ENCODE results near the gene KCTD20.
"Not testable (repeated sequence)": the region's sequence is repeated elsewhere in the genome, so short reads cannot be mapped to it uniquely, and the experiment has no call there.

The KCTD20 gene

GRCh38 chr6:36445621-36446020 is 2.8 kb downstream of the KCTD20 start:
- no peak for DNase-seq

DNA sequence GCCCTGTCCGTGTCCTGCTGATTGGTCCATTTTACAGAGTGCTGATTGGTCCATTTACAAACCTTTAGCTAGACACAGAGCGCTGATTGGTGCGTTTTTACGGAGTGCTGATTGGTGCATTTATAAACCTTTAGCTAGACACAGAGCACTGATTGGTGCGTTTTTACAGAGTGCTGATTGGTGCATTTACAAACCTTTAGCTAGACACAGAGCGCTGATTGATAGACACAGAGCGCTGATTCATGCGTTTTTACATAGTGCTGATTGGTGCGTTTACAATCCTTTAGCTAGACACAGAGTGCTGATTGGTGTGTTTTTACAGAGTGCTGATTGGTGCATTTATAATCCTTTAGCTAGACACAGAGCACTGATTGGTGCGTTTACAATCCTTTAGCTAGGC is 6.4 kb downstream of the KCTD20 start:
- not testable (repeated sequence) for DNase-seq

- DNase-seq, result not testable (repeated sequence)
Measured at GRCh38 chr6:36452897-36453296, 10.1 kb downstream of the KCTD20 start.

DNA sequence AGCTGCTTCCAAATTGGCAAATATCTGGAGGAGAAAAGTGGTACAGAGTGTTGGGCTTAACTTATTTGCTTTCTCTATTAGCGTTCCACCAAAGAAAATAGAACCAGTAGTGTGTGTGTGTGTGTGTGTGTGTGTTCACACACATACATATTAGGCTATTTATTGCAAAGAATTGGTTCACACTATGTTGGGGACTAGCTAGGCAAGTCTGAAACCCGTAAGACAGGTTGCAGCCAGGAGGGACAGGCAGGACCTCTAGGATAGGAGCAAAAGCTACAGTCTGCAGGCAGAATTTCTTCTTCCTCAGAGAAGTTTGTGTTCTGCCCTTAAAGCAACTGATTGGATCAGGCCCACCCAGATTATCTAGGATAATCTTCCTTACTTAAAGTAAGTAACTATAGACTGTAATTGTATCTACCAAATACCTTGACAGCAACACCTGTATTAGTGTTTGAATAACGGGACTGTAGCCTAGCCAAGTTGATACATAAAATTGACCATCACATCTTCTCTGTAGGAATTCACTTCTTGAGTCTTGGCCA is 12.8 kb downstream of the KCTD20 start:
- no peak for DNase-seq

DNA sequence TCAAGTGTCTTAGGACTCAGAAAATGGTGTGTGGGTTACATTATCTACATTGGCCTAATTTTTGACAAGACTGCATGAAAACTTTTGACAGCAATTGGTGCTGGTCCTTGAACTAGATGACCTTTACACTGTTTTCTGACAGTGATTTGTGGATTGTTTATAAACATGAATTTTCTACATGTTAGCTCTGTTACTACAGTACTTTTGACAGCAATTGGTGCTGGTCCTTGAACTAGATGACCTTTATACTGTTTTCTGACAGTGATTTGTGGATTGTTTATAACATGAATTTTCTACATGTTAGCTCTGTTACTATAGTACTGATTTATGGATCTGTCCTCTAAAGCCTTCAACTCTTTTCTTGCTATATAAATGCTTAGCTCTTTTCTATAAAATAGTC is 16.7 kb downstream of the KCTD20 start:
- no peak for DNase-seq

- no peak for DNase-seq
Measured at GRCh38 chr6:36460916-36461315, 18.1 kb downstream of the KCTD20 start.

DNA sequence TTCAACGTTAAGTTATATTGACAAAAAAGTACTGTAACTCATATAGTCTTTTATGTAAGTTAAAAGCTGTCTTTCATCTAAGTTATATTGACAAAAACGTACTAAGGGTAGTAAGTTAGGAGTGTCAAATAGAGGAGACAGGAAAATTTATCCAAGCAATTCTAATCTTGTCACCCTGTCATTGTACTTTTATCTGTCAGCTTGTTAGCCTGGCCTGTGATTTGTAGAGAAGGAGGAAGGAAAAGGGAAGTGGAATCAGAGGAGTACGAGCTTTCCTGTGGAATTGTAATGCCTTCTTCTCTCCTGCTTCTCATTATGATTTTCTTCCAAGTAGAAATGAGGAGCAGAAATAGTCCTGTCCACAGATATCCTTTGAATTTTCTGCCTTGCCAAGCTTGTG is 18.8 kb downstream of the KCTD20 start:
- DNase-seq, result no peak

DNA sequence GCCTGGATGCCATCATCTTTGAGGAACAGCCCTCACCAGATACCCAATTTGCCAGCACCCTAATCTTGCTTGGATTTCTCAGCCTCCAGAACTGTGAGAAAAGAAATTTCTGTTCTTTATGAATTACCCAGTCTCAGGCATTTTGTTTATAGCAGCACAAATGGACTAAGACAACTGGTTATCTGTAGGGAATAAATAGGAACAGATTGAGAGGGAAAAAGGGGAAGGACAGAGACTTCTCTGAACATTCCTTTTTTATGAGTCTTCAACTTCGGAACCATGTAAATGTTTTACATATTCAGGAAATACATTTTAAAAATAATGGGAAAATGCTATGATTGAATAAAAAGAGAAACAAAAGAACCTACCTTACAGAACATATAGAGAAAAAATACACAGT is 20.9 kb downstream of the KCTD20 start:
- DNase-seq, result no peak

GRCh38 chr6:36464233-36464632 is 21.4 kb downstream of the KCTD20 start:
- DNase-seq, result no peak

DNA sequence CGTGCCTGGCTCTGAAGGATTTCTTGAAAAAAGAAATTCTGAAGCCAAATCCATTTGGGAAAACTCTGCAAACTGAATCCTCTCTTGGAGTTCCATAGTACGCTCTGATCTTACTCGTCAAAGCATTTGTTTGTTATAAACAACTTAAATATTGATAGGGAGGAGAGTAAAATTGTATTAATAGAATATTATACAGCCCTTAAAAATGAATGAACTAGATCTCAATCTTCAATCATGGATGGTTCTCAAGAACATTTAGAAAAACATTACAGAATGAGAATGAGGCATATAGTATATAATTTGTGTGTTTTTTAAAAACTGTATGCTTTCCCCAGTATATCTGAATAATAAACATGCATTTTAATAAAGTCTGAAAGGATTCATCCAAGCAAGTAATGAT is 24.8 kb downstream of the KCTD20 start:
- DNase-seq, result no peak

GRCh38 chr6:36469148-36469661 is 26.4 kb downstream of the KCTD20 start:
- DNase-seq, result no peak

DNA sequence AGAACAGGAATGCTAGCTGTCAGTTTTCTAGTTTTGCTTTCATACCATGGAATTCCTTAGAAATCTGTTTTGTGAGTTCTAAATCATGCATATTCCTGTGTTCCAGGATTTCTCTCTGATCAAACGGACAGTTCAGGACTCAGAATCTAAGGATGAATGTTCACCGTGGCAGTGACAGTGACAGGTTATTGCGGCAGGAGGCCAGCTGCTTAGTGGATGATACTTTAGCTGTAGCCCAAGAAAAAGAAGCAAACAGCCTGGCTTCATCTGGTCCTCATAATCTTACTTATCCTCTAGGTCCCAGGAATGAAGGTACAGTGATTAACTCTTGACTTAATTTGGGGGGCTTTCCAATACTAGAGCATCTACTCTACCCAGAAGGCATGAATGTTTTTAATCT is 27.1 kb downstream of the KCTD20 start:
- no peak for DNase-seq

- no peak for DNase-seq
Measured at GRCh38 chr6:36478051-36478526, 35.3 kb downstream of the KCTD20 start.

- no peak for DNase-seq
Measured at GRCh38 chr6:36479256-36479655, 36.5 kb downstream of the KCTD20 start.

- DNase-seq, result not testable (repeated sequence)
Measured at GRCh38 chr6:36483326-36483725, 40.5 kb downstream of the KCTD20 start.

- no peak for DNase-seq
Measured at GRCh38 chr6:36484736-36485135, 41.9 kb downstream of the KCTD20 start.

GRCh38 chr6:36487698-36488097 is 44.9 kb downstream of the KCTD20 start:
- no peak for DNase-seq

GRCh38 chr6:36488221-36488620 is 45.4 kb downstream of the KCTD20 start:
- DNase-seq, result no peak

DNA sequence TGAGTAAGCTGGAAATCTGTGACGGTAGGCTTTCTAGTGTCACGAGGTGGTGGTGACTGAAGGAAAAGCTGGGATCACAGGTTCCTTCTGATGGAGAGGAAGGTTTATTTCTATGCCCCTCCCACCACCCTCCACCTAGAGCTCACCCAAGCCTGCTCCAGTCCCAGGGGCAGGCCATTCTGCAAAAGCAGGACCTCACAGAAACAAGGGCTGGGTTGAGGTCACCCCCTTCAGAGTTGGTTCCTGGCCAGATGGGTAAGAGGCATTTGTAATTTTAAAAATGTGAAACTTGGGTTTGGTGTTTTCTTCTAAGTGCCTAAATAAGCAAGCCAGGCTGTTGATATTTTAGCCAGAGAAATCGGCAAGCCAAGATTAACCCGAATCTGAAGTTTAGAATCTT is 46.6 kb downstream of the KCTD20 start:
- DNase-seq, result no peak

DNA sequence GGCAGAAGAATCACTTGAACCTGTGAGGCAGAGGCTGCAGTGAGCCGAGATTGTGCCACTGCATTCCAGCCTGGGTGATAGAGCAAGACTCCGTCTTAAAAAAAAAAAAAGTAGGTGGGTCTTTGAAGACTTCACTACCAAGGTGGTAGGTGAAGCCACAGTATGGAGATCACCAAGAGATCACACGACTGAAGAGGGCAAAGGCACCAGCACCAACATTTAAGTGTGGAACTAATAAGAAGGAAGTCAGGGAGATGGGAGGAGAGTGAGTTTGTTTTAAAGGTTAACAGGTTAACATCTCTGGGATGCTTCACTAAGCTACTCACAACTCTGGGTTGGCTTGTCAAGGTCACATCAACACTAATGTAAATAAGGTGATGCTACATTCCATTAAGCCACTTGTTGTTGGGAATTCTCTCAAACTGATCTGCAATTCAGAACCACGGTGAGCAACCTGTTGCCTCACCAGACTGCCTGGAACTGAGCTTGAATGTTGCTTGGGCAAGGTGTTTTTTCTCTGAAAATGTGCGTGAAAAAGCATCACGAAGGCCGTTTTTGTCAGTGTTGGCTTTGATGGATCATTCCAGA is 48.7 kb downstream of the KCTD20 start:
- no peak for DNase-seq

GRCh38 chr6:36492092-36492491 is 49.3 kb downstream of the KCTD20 start:
- no peak for DNase-seq

- no peak for DNase-seq
Measured at GRCh38 chr6:36492621-36493020, 49.8 kb downstream of the KCTD20 start.

DNA sequence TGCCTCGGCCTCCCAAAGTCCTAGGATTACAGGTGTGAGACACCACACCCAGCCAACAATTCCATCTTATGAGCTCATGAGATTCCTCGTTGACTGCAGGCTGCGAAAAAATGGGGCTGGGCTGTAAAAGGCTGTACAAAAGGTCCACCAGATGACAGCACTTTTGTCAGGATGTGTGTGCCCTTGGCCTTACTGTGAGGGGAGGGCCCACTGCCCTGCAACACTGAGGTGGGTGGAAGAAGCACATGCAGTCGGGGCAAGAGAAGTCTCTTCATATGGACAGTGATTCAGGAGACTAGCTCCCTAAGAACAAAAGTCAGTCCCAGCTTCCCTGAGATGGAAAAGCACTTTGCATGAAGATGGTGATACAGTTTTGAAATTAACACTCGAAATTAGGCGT is 50.5 kb downstream of the KCTD20 start:
- no peak for DNase-seq

GRCh38 chr6:36493859-36494258 is 51.1 kb downstream of the KCTD20 start:
- DNase-seq, result no peak

GRCh38 chr6:36495086-36495485 is 52.3 kb downstream of the KCTD20 start:
- no peak for DNase-seq
